GM20000 (cell line): Measurements from ENCODE around the gene CCAR1.
"Not testable (repeated sequence)": the region's sequence is repeated elsewhere in the genome, so short reads cannot be mapped to it uniquely, and the experiment has no call there.

Experiments used
- DNase-seq: peaks from one replicate; pipeline ENCODE4 v3.0.0; 2012; ENCODE audit warnings: low spot score
- TF ChIP-seq, protein P1 (sequence below): IDR thresholded peaks from 2 replicates; pipeline ENCODE4 v1.5.1; 2012; ENCODE audit warnings: mild to moderate bottlenecking, control low read depth; ENCODE audit errors: extremely low read depth, missing control alignments

The CCAR1 gene

DNA sequence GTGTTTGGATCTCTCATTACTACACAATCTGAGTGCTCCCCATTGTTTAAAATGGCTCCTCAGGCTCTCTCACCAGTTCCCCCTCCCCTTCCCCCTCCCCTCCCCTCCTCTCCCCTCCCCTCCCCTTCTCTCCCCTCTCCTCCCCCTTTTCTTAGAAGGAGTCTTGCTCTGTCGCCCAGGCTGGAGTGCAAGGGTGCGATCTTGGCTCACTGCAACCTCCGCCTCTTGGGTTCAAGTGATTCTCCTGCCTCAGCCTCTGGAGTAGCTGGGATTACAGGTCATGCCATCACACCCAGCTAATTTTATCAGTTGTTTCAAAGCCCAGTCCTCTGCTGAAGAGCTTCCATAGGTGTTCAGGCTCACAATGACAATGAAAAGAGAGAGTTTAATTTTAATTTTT, 3.6 kb upstream of the CCAR1 start:
- TF ChIP-seq, protein P1, sequence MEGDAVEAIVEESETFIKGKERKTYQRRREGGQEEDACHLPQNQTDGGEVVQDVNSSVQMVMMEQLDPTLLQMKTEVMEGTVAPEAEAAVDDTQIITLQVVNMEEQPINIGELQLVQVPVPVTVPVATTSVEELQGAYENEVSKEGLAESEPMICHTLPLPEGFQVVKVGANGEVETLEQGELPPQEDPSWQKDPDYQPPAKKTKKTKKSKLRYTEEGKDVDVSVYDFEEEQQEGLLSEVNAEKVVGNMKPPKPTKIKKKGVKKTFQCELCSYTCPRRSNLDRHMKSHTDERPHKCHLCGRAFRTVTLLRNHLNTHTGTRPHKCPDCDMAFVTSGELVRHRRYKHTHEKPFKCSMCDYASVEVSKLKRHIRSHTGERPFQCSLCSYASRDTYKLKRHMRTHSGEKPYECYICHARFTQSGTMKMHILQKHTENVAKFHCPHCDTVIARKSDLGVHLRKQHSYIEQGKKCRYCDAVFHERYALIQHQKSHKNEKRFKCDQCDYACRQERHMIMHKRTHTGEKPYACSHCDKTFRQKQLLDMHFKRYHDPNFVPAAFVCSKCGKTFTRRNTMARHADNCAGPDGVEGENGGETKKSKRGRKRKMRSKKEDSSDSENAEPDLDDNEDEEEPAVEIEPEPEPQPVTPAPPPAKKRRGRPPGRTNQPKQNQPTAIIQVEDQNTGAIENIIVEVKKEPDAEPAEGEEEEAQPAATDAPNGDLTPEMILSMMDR: no peak
- no peak for DNase-seq

DNA sequence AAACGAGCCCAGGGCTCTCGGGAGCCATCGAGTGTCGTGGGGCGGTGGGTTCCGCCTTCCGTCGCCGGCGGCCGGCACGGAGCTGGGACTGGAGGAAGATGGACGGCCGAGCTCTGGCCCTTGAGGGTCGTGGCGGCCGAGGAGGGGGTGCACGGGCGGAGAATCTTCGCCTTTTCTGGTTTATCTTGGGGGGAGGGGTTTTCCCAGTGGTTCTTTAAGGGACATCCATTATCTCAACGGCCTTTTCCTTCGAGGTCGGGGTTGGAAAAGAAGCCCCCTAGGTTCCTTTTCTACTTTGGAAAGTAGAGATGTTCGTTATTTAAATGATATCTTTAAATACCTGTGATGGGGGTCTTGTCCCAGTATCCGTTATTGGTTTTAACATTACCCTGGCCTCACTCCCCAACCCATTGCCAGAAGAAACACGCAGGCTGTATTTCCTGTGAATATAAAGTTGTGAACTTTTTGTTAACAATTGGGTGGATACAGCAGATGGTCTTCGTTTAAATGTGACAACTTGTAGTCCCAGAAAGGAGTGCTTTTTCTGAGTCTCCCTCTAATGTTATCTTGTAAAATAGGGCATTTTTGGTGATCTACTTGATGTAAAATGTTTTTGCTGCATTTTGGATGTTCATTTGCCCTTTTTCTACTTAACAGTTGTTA, 765 bp downstream of the CCAR1 start:
- DNase-seq: peak; percentile 41
- TF ChIP-seq, protein P1: no peak

DNA sequence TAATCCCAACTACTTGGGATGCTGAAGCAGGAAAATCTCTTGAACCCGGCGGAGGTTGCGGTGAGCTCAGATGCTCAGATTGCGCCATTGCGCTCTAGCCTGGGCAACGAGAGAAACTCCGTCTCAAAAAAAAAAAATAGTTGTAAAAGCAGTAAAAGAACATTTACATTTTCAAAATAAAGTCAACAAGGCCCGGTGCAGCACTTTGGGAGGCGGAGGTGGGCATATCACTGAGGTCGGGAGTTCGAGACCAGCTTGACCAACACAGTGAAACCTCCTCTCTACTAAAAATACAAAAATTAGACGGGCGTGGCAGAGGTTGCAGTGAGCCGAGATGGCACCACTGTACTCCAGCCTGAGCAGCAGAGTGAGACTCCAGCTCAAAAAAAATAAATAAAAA, 4.0 kb downstream of the CCAR1 start:
- TF ChIP-seq, protein P1: no peak
- DNase-seq: no peak

DNA sequence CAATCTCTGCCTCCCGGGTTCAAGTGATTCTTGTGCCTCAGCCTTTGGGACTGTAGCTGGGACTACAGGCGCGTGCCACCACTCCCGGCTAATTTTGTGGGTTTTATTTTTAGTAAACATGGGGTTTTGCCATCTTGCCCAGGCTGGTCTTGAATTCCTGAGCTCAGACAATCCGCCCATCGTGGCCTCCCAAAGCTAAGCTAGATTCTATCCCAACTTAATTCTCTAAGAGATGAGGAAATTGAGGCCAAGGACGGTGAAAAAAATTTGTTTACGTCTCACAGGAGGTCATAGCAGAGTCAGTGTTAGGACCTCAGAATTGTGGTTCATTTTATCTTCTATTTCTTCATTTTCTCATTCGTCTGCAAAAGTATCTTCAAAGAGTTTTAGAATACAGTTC, 6.1 kb downstream of the CCAR1 start:
- DNase-seq: no peak
- TF ChIP-seq, protein P1: no peak

DNA sequence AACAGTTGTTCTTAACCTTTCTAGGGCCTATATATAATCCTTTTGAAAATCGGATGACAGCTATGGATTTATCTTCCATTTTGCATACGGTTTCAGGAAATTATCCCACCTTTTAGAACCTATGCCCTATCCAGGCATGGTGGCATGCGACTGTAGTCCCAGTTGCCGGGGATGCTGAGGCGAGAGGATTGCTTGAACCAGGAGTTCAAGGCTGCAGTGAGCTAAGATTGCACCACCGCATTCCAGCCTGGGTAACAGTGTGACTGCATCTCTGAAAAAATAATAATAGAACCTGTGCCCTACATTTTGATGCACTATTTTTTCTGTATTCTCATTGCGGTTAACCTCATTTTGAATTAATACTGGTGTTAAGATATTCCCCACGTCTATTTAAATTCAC, 11.6 kb downstream of the CCAR1 start:
- no peak for DNase-seq
- TF ChIP-seq, protein P1: no peak

DNA sequence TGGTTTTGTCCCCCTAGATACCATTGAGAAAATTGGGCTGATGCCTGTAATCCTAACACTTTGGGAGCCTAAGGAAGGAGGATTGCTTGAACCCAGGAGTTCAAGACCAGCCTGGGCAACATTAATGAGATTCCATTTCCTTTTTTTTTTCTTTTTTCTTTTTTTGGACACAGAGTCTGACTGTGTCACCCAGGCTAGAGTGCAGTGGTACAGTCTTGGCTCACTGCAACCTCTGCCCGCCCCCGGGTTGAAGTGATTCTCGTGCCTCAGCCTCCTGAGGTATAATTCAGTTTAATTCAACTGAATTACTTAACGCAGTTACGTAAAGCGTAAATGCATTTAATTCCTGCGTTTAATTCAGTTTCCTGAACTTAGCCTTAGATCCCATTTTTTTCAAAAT, 13.3 kb downstream of the CCAR1 start:
- no peak for DNase-seq
- TF ChIP-seq, protein P1: no peak

DNA sequence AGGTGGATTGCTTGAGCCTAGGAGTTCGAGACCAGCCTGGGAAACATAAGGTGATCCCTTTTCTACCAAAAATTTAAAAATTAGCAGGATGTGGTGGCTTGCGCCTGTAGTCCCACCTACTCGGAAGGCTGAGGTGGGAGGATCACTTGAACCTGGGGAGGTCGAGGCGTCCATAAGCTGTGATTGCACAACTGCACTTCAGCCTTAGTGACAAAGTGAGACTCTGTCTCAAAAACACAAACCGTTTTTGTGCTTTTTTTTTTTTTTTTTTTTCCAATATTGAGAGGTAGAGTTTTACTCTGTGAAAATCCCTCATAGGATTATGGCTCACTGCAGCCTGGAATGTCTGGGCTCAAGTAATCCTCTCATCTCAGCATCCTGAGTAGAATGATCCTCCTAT, 14.1 kb downstream of the CCAR1 start:
- TF ChIP-seq, protein P1: no peak
- no peak for DNase-seq

DNA sequence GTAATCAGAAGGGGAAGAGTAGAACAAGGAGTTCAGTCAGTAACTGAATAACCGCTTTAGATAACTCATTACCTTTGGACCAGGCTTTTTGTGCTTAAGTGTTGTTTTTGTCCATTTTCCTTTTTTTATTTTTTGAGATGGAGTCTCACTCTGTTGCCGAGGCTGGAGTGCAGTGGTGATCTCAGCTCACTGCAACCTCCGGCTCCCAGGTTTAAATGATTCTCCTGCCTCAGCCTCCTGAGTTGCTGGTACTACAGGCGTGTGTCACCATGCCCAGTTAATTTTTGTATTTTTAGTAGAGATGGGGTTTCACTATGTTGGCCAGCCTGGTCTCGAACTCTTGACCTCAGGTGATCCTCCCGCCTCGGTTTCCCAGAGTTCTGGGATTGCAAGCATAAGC, 14.7 kb downstream of the CCAR1 start:
- DNase-seq: not testable (repeated sequence)

DNA sequence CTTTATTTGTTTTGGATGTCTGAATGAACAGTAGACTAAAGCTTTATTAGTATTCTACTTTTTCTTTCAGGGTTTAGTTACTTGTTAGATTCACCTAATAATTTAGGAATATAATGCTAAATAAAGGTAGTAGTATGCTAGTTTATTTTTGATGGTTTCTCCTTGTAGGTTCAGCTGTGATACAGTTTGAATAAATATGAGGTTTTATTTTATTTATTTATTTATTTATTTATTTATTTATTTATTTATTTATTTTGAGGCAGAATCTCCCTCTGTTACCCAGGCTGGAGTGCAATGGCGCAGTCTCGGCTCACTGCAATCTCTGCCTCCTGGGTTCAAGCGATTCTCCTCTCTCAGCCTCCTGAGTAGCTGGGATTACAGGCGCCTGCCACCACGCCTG, 19.6 kb downstream of the CCAR1 start:
- DNase-seq: not testable (repeated sequence)
